Nephron progenitor cell (in vitro differentiated cells): ENCODE measurements around the gene DIPK1B.

Source experiments
- DNase-seq: peaks from one replicate; pipeline ENCODE4 v3.0.0; 2021
- H3K27ac Mint-ChIP-seq: 2 replicates; pipeline ENCODE4 v1.8.0; 2021; ENCODE audit warnings: mild to moderate bottlenecking, moderate library complexity, mixed read lengths
- H3K27me3 Mint-ChIP-seq: 2 replicates; pipeline ENCODE4 v1.8.0; 2021; ENCODE audit warnings: mild to moderate bottlenecking, low read depth, mixed read lengths; ENCODE audit not compliant: poor library complexity
- H3K36me3 Mint-ChIP-seq: 2 replicates; pipeline ENCODE4 v1.8.0; 2021; ENCODE audit warnings: low read depth, mixed read lengths
- H3K4me1 Mint-ChIP-seq: 2 replicates; pipeline ENCODE4 v1.8.0; 2021; ENCODE audit warnings: mixed read lengths
- H3K4me3 Mint-ChIP-seq: 2 replicates; pipeline ENCODE4 v1.8.0; 2021; ENCODE audit warnings: mild to moderate bottlenecking, moderate library complexity, mixed read lengths
- H3K9me3 Mint-ChIP-seq: 2 replicates; pipeline ENCODE4 v1.8.0; 2021; ENCODE audit warnings: mild to moderate bottlenecking, moderate library complexity, mixed read lengths
- TF ChIP-seq, protein P1 (sequence below): fragments of 200-600 bp; sonication (generic); IDR thresholded peaks from 2 replicates; pipeline ENCODE4 v1.5.0; 2021; ENCODE audit warnings: antibody characterized with exemption

The DIPK1B gene

DNA sequence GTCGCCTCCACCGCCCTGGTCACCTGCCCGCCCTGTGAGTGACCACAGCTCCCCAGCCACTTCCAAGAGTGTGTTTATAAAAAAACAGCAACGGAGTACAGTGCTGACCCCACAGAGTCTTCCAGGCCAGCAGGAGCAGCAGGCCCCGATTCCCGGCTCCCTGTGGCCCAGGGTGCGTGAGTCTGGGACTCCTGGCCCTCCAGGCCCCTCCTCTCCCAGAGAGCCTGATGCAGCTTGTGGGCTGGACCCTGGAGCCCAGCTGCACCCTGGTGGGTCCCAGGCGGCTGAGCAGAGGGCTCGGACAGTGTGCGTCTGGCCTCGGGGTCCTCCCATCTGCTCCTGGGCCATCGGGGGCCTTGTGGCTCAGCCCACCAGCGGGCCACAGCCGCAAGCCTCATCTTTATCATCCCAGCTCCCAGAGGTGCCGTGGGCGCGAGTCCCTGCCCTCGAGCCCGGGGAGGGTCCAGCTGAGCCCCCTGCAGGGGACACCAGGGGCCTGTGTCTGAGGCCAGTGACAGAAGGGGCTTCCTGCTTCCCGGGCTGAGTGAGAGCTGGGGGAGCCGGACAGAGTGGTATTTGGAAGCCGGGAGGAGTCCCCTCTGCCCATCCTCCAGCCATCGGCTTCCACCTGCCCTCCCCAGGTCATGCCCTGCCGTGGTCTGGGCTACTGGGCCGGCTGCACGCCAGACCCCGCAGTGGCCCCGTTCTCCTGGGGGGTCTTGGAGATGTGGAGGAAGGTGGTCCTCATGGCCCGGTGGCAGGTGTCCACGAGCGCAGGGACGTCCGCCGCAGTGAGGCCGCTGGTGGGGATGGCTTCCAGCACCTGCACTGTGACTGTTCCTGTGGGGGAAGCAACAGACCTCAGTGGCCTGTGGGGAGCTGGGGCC, 39.0 kb upstream of the DIPK1B start:
- no peak for DNase-seq
- H3K27me3 Mint-ChIP-seq = no peaks in the 10 kb centered on the region
- no peaks in the 10 kb centered on the region for H3K36me3 Mint-ChIP-seq
- peak overlapping the region; percentile 84 for H3K27ac Mint-ChIP-seq
- no peaks in the 10 kb centered on the region for H3K9me3 Mint-ChIP-seq
- peaks cover 25% of the 10 kb centered on the region for H3K4me1 Mint-ChIP-seq
- TF ChIP-seq, protein P1, sequence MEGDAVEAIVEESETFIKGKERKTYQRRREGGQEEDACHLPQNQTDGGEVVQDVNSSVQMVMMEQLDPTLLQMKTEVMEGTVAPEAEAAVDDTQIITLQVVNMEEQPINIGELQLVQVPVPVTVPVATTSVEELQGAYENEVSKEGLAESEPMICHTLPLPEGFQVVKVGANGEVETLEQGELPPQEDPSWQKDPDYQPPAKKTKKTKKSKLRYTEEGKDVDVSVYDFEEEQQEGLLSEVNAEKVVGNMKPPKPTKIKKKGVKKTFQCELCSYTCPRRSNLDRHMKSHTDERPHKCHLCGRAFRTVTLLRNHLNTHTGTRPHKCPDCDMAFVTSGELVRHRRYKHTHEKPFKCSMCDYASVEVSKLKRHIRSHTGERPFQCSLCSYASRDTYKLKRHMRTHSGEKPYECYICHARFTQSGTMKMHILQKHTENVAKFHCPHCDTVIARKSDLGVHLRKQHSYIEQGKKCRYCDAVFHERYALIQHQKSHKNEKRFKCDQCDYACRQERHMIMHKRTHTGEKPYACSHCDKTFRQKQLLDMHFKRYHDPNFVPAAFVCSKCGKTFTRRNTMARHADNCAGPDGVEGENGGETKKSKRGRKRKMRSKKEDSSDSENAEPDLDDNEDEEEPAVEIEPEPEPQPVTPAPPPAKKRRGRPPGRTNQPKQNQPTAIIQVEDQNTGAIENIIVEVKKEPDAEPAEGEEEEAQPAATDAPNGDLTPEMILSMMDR = no peak
- no peak overlapping the region for H3K4me3 Mint-ChIP-seq

DNA sequence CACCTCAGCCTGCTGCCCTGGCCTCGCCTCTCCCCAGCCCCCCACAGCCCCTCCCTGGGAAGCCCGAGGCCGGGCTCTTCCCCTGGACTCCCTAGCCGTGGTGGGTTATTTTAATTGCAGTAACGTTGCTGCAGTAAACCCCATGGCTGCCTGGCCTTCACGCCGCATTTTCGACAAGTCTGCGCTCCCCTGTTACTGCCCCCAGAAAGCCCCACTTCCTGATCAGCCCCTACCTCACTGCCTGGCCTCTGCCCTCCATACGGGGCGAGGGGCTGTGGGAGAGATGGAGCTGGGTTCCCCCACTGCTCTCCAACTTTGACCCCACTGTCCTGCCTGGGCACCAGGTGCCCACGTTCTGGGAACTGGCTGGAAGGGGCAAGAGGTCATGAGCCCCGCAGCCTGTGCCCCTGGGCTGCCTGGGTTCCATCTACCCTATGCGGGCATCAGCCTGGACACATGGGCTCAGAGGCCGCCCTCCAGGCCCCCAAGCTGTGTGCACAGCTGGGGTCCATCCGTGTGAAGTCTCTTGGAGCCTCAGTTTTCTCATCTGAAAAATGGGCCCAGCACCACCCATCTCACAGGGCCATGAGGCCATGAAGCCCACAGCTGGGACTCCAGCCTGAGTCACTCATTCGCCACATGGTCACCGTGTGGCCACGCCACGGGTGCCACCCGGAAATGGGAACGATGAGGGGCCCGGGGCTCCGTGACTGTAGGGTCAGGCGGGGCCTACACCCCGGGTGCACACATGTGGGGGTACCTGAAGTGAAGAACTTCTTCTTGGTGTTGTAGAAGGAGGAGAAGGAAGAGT, 38.2 kb upstream of the DIPK1B start:
- H3K27ac Mint-ChIP-seq = no peak overlapping the region
- no peaks in the 10 kb centered on the region for H3K9me3 Mint-ChIP-seq
- no peak for DNase-seq
- H3K36me3 Mint-ChIP-seq = no peaks in the 10 kb centered on the region
- TF ChIP-seq, protein P1 = no peak
- no peaks in the 10 kb centered on the region for H3K27me3 Mint-ChIP-seq
- no peak overlapping the region for H3K4me3 Mint-ChIP-seq
- peaks cover 28% of the 10 kb centered on the region for H3K4me1 Mint-ChIP-seq

GRCh38 chr9:136674786-136675349, 37.5 kb upstream of the DIPK1B start:
- Mint-ChIP-seq H3K4me3 (no peak overlapping the region), H3K27ac (no peak overlapping the region), H3K4me1 (peaks cover 35% of the 10 kb centered on the region), H3K9me3 (no peaks in the 10 kb centered on the region), H3K27me3 (no peaks in the 10 kb centered on the region), H3K36me3 (no peaks in the 10 kb centered on the region)
- TF ChIP-seq, protein P1 = no peak
- peak; percentile 57 for DNase-seq

DNA sequence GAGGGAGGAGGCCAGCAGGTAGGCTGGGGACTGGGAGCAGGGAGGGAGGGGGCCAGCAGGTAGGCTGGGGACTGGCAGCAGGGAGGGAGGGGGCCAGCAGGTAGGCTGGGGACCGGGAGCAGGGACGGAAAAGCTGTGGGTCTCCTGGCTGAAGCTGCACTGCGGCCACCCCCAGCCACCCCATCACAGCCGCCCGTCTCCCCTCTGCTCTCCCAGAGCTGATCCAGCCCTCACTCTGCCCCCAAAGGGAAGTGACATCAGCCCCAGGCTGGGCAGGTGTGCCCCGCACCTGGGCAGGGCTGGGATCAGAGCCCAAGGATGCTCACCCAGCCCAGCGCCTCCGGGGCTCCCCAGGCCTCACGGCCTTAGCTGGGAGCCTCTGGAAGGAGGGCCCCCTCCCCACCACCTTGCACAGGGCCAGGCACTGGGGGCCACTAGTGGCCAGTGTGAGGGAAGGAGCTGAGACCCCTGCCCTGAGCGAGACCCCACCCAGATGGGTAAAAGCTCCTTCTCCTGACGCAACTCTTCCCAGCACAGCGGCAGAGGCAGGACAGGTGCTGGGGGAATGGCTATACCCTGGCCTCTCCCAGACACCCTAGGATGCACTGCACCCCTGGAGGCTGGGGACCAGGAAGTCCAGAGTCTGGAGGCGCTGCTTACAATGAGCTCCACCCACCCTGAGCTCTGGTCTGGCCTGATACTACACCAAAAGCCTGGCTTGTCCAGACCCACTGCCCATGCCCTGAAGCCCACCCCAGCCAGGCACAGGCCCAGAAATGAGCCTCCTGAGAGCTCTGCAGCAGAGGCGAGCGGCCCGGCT, 36.7 kb upstream of the DIPK1B start:
- no peaks in the 10 kb centered on the region for H3K27me3 Mint-ChIP-seq
- peaks cover 36% of the 10 kb centered on the region for H3K4me1 Mint-ChIP-seq
- no peak for DNase-seq
- no peaks in the 10 kb centered on the region for H3K9me3 Mint-ChIP-seq
- H3K27ac Mint-ChIP-seq = no peak overlapping the region
- H3K36me3 Mint-ChIP-seq = no peaks in the 10 kb centered on the region
- no peak overlapping the region for H3K4me3 Mint-ChIP-seq
- TF ChIP-seq, protein P1 = no peak

DNA sequence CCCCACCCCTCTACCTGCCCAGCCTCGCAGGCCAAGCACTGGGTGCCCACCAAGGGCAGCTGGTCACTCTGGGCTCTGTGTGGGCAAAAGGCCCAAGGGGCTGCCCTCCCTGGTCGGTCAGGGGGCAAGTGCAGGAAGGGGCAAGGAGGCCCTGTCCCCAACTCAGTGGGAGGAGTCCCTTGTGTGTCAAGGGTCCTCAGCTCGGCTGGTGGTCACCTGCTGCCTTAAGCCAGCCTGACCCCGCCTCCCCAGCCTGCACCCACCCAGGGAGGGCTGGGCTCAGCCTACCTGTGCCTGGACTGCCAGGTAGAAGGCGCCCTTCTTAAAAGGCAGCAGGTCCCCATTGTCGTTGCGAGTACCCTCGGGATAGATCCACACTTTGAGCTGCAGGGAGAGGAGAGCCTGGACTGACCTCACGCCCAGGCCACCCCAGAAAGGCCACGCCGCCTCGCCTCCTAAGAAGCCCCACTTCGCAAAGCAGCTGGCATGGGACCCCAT, 36.0 kb upstream of the DIPK1B start:
- no peak overlapping the region for H3K4me3 Mint-ChIP-seq
- TF ChIP-seq, protein P1 = no peak

More for the DNA sequence above, 36.0 kb upstream of the DIPK1B start:
- Mint-ChIP-seq H3K27ac (no peak overlapping the region), H3K36me3 (no peaks in the 10 kb centered on the region), H3K27me3 (no peaks in the 10 kb centered on the region), H3K9me3 (no peaks in the 10 kb centered on the region), H3K4me1 (peaks cover 36% of the 10 kb centered on the region)
- DNase-seq = no peak
